Osteoblast (primary cell): ENCODE data around the gene DAP. TPM values are rescaled to one million over a fixed set of nuclear protein-coding genes. Genes with fewer than 3 reads are reported as not detected.

Source experiments
- DNase-seq: peaks from one replicate; pipeline ENCODE4 v3.0.0; 2011; ENCODE audit warnings: low spot score, mixed read lengths; ENCODE audit not compliant: insufficient read length; ENCODE audit errors: missing footprints
- H2AFZ ChIP-seq: 2 replicates; pipeline ENCODE4 v1.6.0; 2011; ENCODE audit warnings: mild to moderate bottlenecking, low read length
- H3K27ac ChIP-seq: 2 replicates; pipeline ENCODE4 v1.5.1; 2011; ENCODE audit warnings: mild to moderate bottlenecking, low read depth, low read length, moderate library complexity
- H3K27me3 ChIP-seq: 2 replicates; pipeline ENCODE4 v1.6.0; 2012; ENCODE audit warnings: mild to moderate bottlenecking, control low read depth, inconsistent platforms, low read length, moderate library complexity; ENCODE audit not compliant: insufficient read depth
- H3K36me3 ChIP-seq: 2 replicates; pipeline ENCODE4 v1.5.1; 2011; ENCODE audit warnings: mild to moderate bottlenecking, low read length, control low read depth, moderate library complexity; ENCODE audit not compliant: insufficient read depth
- H3K4me1 ChIP-seq: 2 replicates; pipeline ENCODE4 v1.5.1; 2011; ENCODE audit warnings: mild to moderate bottlenecking, low read length, control low read depth, moderate library complexity; ENCODE audit not compliant: insufficient read depth
- H3K4me2 ChIP-seq: 2 replicates; pipeline ENCODE4 v1.6.0; 2011; ENCODE audit warnings: mild to moderate bottlenecking, low read length; ENCODE audit not compliant: insufficient read depth
- H3K4me3 ChIP-seq: fragments of 200-600 bp; sonication (generic); 3 replicates; pipeline ENCODE4 v1.5.1; 2012; ENCODE audit warnings: mild to moderate bottlenecking, low read length, inconsistent platforms; ENCODE audit not compliant: insufficient read depth
- H3K79me2 ChIP-seq: 2 replicates; pipeline ENCODE4 v1.6.0; 2012; ENCODE audit warnings: mild to moderate bottlenecking, low read length, control low read depth, inconsistent platforms; ENCODE audit not compliant: insufficient read depth
- H3K9me3 ChIP-seq: 2 replicates; pipeline ENCODE4 v1.5.1; 2011; ENCODE audit warnings: low read depth, low read length, control low read depth
- H4K20me1 ChIP-seq: 2 replicates; pipeline ENCODE4 v1.6.0; 2012; ENCODE audit warnings: mild to moderate bottlenecking, low read length, control low read depth; ENCODE audit not compliant: insufficient read depth
- CTCF ChIP-seq: IDR thresholded peaks from 2 replicates; pipeline ENCODE4 v1.5.1; 2011; ENCODE audit warnings: mild to moderate bottlenecking, low read depth, low read length, moderate library complexity; ENCODE audit errors: extremely low read depth
- total RNA-seq: library from RNA; depleted of rRNA; stranded (reverse); fragments of >200 nt; gene quantifications from 2 replicates; pipeline ENCODE4 v1.2.3, GENCODE V29; 2012

DAP gene, protein sequence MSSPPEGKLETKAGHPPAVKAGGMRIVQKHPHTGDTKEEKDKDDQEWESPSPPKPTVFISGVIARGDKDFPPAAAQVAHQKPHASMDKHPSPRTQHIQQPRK
- total RNA-seq, result 31.1 and 36.2 TPM in 2 replicates

- Histone ChIP-seq H3K9me3 (no peaks in the 10 kb centered on the region), H3K4me3 (peak within 1 kb of the TSS; percentile 89), H2AFZ (peak within 1 kb of the TSS; percentile 93), H3K27me3 (no peaks in the 10 kb centered on the region), H3K36me3 (no peaks in the 10 kb centered on the region), H3K4me2 (peak within 1 kb of the TSS; percentile 98), H3K79me2 (peaks cover 40% of the 10 kb centered on the region), H3K27ac (peak within 1 kb of the TSS; percentile 89), H4K20me1 (peaks cover 14% of the 10 kb centered on the region), H3K4me1 (peaks cover 28% of the 10 kb centered on the region)
- no peak for TF ChIP-seq CTCF
- peak; percentile 97 for DNase-seq
Observed at GRCh38 chr5:10761185-10761932, at the start of gene DAP. Gene DAP (minus strand): TSS chr5:10761234. CDS start chr5:10761068, 166 bp downstream.

- Histone ChIP-seq H3K4me3 (no peak overlapping the region), H4K20me1 (no peaks in the 10 kb centered on the region), H3K9me3 (no peaks in the 10 kb centered on the region), H3K4me2 (no peak overlapping the region), H3K36me3 (no peaks in the 10 kb centered on the region), H3K4me1 (no peaks in the 10 kb centered on the region), H3K27ac (no peak overlapping the region), H3K27me3 (peaks cover under 1% of the 10 kb centered on the region), H3K79me2 (no peaks in the 10 kb centered on the region), H2AFZ (no peak overlapping the region)
- no peak for DNase-seq
- TF ChIP-seq CTCF, result no peak
Observed at GRCh38 chr5:10808347-10809226, 47.6 kb upstream of the DAP start.

GRCh38 chr5:10801931-10802666 is 41.1 kb upstream of the DAP start:
- Histone ChIP-seq H3K4me2 (no peak overlapping the region), H2AFZ (no peak overlapping the region), H3K4me3 (no peak overlapping the region), H3K4me1 (no peaks in the 10 kb centered on the region), H3K27me3 (peaks cover 3% of the 10 kb centered on the region), H3K9me3 (no peaks in the 10 kb centered on the region), H3K27ac (no peak overlapping the region), H3K36me3 (no peaks in the 10 kb centered on the region), H4K20me1 (no peaks in the 10 kb centered on the region), H3K79me2 (no peaks in the 10 kb centered on the region)
- DNase-seq, result no peak
- peak; percentile 5 for TF ChIP-seq CTCF
